Left hindlimb (tissue), 1 donor: ENCODE data around the gene ITGA3.

ENCODE experiments used
- DNase-seq: peaks from one replicate; pipeline ENCODE4 v3.0.0-alpha.2; 2018

ITGA3 gene

GRCh38 chr17:50133028-50133768, 77.3 kb downstream of the ITGA3 start:
- DNase-seq, result no peak

- DNase-seq, result no peak
These were observed 77.8 kb downstream of the ITGA3 start for GRCh38 chr17:50133769-50134099.

DNA sequence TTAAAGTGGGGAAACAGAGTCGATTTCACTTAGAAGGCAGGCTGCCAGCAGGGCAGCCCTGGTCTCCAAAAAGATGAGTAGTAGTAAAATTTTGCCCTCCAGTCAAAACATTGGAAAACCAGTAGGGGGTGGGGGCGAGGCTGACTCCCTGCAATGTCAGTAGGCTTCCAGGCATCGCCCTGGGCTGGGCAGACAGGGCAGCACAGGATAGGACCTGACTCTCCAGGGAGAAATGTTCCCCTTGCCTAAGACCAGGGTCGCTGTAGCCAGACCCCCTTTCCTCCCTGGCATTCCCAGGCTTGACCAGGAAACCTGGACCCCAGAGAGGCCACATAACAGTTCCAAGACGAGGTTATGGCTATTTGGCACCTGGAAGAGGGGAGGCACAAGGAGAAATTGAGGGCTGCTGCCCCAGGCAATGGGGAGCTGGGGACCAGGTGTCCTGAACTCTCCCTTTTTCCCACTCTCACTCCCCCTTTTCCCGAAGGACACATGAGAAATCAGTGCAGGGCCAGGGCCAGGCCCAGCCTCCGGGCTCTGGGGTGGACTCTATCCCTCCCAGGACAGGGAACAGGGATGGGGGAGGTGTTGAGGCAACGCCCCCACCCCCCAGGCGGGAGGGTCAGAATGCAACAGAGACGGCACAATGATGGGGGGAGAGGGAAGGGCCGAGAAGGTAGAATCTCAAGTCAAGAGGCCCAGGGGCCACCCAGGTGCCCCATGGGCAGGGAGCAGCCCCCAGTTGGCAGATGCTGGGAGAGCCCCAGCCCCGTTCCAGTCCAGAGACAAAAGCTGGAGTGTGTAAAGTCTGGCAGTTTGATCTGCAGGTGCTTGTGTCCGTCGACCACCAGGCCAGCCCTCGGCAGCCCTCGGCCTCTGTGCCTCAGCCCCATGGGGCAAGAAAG, 78.5 kb downstream of the ITGA3 start:
- DNase-seq, result no peak

GRCh38 chr17:50135316-50136095, 79.6 kb downstream of the ITGA3 start:
- DNase-seq, result no peak

DNA sequence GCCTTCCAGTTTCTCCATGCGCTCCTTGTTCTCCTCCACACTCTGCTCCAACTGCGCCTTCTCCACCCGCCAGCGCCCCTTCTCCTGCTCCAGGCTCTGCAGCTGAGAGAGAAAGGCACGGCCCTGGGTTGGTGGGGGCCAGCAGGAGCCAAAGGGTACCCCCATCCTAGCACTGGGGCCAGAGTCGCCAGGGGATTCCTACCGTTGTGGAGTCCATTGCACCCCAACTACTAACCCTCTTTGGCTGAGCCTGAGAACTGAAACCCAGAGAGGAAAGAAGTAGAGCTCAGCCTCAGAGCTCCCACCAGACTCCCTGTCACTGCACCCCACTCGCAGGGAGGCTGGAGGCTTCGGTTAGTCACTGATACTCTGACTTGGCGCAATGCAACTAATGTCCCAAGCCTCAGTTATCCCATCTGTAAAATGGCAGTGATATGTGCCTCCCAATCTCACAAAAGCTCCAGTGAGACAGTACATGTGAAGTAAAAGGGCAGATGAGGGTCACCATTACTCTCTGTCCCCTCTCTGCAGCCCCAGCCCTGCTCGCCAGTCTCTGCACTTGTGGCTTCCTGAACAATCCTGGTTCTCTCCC, 80.3 kb downstream of the ITGA3 start:
- DNase-seq, result no peak

DNA sequence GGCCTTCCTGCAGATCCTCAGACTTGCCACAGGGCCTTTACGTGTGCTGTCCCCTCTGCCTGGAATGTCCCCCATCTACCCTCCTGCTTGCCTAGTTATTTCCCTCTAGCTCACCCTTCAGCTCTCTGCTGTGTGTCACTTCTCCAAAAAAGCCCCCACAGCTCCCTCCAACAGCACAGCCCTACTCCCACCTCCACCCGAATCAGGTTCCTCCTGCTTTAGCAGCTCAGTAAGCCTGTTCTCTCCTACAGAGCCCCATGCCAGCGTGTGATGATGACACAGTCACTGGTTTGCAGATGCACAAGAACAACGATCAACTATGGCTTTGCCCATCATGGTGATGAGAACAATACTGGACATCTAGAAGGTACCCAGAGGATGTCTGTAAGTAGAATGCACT, 81.1 kb downstream of the ITGA3 start:
- DNase-seq, result no peak

- DNase-seq, result no peak
These were observed 83.4 kb downstream of the ITGA3 start for GRCh38 chr17:50139185-50139783.
